ENCODE results near the gene GAS2L2.
A peak's percentile ranks its signal among the peaks of the same experiment; 100 is the strongest.

The GAS2L2 gene

DNA sequence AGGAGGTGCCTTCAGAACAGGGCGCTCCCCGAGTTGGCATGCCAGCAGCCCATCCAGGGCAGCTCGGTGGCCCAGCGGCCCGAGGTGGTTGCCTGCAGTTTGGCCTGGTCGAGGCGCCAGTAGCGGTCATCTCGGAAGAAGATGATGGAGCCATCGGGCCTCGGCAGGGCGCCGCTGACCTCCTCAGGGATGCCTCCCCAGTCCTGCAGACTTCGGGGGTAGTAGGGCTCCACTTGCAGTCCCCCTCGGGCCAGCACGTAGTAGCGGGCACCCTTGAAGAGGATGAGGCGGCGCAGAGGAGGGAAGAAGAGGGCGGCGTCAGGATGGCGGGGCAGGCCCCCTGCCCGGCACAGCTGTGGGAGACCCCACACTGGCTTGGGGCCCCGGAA, 13.4 kb upstream of the GAS2L2 start:
- TF ChIP-seq, protein P1, sequence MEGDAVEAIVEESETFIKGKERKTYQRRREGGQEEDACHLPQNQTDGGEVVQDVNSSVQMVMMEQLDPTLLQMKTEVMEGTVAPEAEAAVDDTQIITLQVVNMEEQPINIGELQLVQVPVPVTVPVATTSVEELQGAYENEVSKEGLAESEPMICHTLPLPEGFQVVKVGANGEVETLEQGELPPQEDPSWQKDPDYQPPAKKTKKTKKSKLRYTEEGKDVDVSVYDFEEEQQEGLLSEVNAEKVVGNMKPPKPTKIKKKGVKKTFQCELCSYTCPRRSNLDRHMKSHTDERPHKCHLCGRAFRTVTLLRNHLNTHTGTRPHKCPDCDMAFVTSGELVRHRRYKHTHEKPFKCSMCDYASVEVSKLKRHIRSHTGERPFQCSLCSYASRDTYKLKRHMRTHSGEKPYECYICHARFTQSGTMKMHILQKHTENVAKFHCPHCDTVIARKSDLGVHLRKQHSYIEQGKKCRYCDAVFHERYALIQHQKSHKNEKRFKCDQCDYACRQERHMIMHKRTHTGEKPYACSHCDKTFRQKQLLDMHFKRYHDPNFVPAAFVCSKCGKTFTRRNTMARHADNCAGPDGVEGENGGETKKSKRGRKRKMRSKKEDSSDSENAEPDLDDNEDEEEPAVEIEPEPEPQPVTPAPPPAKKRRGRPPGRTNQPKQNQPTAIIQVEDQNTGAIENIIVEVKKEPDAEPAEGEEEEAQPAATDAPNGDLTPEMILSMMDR (IDR thresholded peaks at IDR 0.05; ENCODE audit: control insufficient read depth, insufficient read depth, low read depth, low read length, missing control alignments), result no peak
- no peak for DNase-seq (ENCODE audit: low read depth)

GRCh38 chr17:35765756-35766488, 12.9 kb upstream of the GAS2L2 start:
- TF ChIP-seq, protein P1 (IDR thresholded peaks at IDR 0.05; ENCODE audit: control insufficient read depth, insufficient read depth, low read depth, low read length, missing control alignments), result no peak

More for the DNA sequence above, 13.4 kb upstream of the GAS2L2 start:
- H3K4me3 ChIP-seq (ENCODE audit: control insufficient read depth, low read depth, low read length), result no peak overlapping the region

DNA sequence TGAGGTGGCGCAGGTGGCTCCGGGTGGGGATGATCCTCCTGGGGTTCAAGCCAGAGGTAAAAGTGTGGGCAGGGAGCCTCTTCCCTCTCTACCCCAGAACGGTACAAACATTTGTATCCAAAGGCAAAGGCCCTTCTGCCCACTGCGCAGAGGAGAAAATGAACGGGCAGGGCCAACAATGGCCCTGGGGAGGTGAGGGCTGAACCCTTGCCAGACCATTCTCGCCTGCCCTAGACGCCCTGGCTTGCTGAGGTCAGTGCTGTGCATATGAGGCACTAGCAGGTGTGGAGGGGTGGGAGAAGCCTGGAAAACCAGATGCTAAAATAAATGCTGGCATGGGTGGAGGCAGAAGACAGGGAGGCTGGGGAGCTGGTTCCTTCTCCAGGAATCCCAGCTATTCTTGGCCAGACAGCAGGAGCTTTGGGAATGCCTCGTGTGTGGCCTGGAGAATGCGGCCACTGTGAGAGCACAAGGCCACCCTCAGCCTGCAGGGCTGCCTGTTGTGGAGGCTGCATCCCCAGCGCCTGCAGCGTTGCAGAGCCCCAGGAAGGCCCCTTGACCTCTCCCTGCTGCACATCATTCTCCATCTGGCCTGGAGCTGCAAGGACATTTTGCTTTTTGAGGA, 12.2 kb upstream of the GAS2L2 start:
- no peak for DNase-seq (ENCODE audit: low read depth)
- H3K4me3 ChIP-seq (ENCODE audit: control insufficient read depth, low read depth, low read length), result no peak overlapping the region
- TF ChIP-seq, protein P1 (IDR thresholded peaks at IDR 0.05; ENCODE audit: control insufficient read depth, insufficient read depth, low read depth, low read length, missing control alignments), result no peak

More at GRCh38 chr17:35765756-35766488, 12.9 kb upstream of the GAS2L2 start:
- no peak overlapping the region for H3K4me3 ChIP-seq (ENCODE audit: control insufficient read depth, low read depth, low read length)
- no peak for DNase-seq (ENCODE audit: low read depth)

- no peak for DNase-seq (ENCODE audit: low read depth)
- peak overlapping the region; percentile 47 for H3K4me3 ChIP-seq (ENCODE audit: control insufficient read depth, low read depth, low read length)
- TF ChIP-seq, protein P1 (IDR thresholded peaks at IDR 0.05; ENCODE audit: control insufficient read depth, insufficient read depth, low read depth, low read length, missing control alignments), result peak; percentile 82
These were observed 11.3 kb upstream of the GAS2L2 start for GRCh38 chr17:35764123-35764991.

DNA sequence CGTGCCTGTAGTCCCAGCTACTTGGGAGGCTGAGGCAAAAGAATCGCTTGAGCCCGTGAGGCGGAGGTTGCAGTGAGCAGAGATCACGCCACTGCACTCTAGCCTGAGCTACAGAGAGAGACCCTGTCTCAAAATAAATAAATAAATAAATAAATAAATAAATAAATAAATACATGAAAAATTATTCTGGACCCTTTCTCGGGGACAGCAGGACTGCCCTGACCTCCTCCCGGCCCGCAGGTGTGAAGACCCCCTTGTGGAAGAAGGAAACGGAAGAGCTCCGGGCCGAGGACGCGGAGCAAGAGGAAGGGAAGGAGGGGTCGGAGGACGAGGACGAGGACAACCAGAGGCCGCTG, 10.7 kb upstream of the GAS2L2 start:
- TF ChIP-seq, protein P1 (IDR thresholded peaks at IDR 0.05; ENCODE audit: control insufficient read depth, insufficient read depth, low read depth, low read length, missing control alignments), result no peak
- peak overlapping the region; percentile 34 for H3K4me3 ChIP-seq (ENCODE audit: control insufficient read depth, low read depth, low read length)
- no peak for DNase-seq (ENCODE audit: low read depth)

DNA sequence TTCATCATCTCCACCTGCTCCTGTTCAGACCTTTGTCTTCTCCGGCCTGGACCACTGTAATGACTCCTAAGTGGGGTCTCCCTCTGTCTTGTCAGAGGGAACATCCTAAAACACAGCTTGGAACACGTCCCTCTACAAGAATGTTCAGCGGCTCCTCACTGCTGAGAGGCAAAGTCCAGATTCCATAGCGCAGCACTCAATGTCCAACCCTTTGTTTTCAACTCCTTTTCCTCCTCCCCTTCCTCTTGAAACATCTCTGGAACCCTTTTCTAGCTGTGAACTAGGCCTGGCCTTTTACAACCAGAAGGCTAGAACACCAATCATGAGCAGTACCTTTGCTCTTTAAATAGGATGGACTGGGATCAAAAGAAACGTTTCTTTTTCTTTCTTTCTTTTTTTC, 8.6 kb upstream of the GAS2L2 start:
- no peak for DNase-seq (ENCODE audit: low read depth)
- TF ChIP-seq, protein P1 (IDR thresholded peaks at IDR 0.05; ENCODE audit: control insufficient read depth, insufficient read depth, low read depth, low read length, missing control alignments), result no peak
- no peak overlapping the region for H3K4me3 ChIP-seq (ENCODE audit: control insufficient read depth, low read depth, low read length)
